HUES48 (cell line): ENCODE results near the gene GRK2.

Experiments used
- H3K27ac ChIP-seq: one replicate; pipeline ENCODE4 v1.7.0; 2013; ENCODE audit warnings: low read depth, low read length, inconsistent platforms
- H3K27me3 ChIP-seq: 2 replicates; pipeline ENCODE4 v1.6.1; 2013; ENCODE audit warnings: mild to moderate bottlenecking, low read length; ENCODE audit not compliant: control insufficient read depth, insufficient read depth
- H3K36me3 ChIP-seq: 2 replicates; pipeline ENCODE4 v1.6.1; 2013; ENCODE audit warnings: low read length; ENCODE audit not compliant: control insufficient read depth, insufficient read depth
- H3K4me1 ChIP-seq: 2 replicates; pipeline ENCODE4 v1.6.1; 2013; ENCODE audit warnings: mild to moderate bottlenecking, low read length; ENCODE audit not compliant: control insufficient read depth, insufficient read depth
- H3K4me3 ChIP-seq: 2 replicates; pipeline ENCODE4 v1.5.1; 2013; ENCODE audit warnings: mild to moderate bottlenecking, low read depth, low read length
- H3K9ac ChIP-seq: 2 replicates; pipeline ENCODE4 v1.6.1; 2013; ENCODE audit warnings: mild to moderate bottlenecking, low read depth, low read length, moderate library complexity
- H3K9me3 ChIP-seq: 2 replicates; pipeline ENCODE4 v1.6.1; 2013; ENCODE audit warnings: low read length; ENCODE audit not compliant: control insufficient read depth, insufficient read depth

Gene GRK2

GRCh38 chr11:67303835-67304411 is 37.6 kb downstream of the GRK2 start:
- no peaks in the 10 kb centered on the region for H3K27me3 ChIP-seq
- H3K27ac ChIP-seq, result peak overlapping the region; percentile 18
- no peak overlapping the region for H3K9ac ChIP-seq
- H3K9me3 ChIP-seq, result no peaks in the 10 kb centered on the region
- H3K4me1 ChIP-seq, result peaks cover 12% of the 10 kb centered on the region
- peaks cover 29% of the 10 kb centered on the region for H3K36me3 ChIP-seq
- H3K4me3 ChIP-seq, result peak overlapping the region; percentile 86

DNA sequence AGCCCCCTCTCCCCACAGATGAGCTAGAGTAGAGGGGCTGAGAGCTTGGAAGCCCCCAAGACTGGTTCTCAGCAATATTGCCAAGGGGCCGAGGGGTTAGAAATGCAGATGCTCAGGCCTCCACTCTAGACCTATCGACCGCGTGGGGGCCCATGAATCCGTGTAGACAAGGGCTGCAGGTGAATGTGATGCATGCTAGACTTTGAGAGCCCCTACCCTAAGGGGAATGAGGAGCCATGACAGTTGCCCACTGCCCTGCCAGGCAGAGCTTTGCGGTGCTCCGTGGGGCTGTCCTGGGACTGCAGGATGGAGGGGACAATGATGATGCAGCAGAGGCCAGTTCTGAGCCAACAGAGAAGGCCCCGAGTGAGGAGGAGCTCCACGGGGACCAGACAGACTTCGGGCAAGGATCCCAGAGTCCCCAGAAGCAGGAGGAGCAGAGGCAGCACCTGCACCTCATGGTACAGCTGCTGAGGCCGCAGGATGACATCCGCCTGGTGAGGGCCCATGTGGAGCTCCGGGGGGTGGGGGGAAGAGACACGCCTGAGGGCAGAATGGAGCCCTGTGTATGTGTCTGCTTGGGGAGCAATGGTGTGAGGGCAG is 38.3 kb downstream of the GRK2 start:
- Histone ChIP-seq H3K9me3 (no peaks in the 10 kb centered on the region), H3K27me3 (no peaks in the 10 kb centered on the region), H3K36me3 (peaks cover 28% of the 10 kb centered on the region), H3K4me1 (peaks cover 12% of the 10 kb centered on the region), H3K4me3 (peak overlapping the region; percentile 86), H3K27ac (no peak overlapping the region), H3K9ac (no peak overlapping the region)

- Histone ChIP-seq H3K4me3 (no peak overlapping the region), H3K27ac (no peak overlapping the region), H3K4me1 (peaks cover 6% of the 10 kb centered on the region; the same call in 1 of the 2 replicates), H3K27me3 (no peaks in the 10 kb centered on the region), H3K9ac (no peak overlapping the region), H3K36me3 (peaks cover 18% of the 10 kb centered on the region), H3K9me3 (no peaks in the 10 kb centered on the region)
Measured at GRCh38 chr11:67306769-67307544, 40.7 kb downstream of the GRK2 start.

GRCh38 chr11:67307545-67308001 is 41.3 kb downstream of the GRK2 start:
- Histone ChIP-seq H3K4me1 (peaks cover 2% of the 10 kb centered on the region; the same call in 1 of the 2 replicates), H3K9ac (no peak overlapping the region), H3K36me3 (peaks cover 18% of the 10 kb centered on the region), H3K4me3 (no peak overlapping the region), H3K9me3 (no peaks in the 10 kb centered on the region), H3K27me3 (no peaks in the 10 kb centered on the region), H3K27ac (no peak overlapping the region)

- peaks cover 18% of the 10 kb centered on the region for H3K36me3 ChIP-seq
- H3K4me1 ChIP-seq, result no peaks in the 10 kb centered on the region
- no peak overlapping the region for H3K27ac ChIP-seq
- no peaks in the 10 kb centered on the region for H3K27me3 ChIP-seq
- no peak overlapping the region for H3K4me3 ChIP-seq
- no peak overlapping the region for H3K9ac ChIP-seq
- H3K9me3 ChIP-seq, result no peaks in the 10 kb centered on the region
Measured at GRCh38 chr11:67308031-67308866, 42.0 kb downstream of the GRK2 start.

DNA sequence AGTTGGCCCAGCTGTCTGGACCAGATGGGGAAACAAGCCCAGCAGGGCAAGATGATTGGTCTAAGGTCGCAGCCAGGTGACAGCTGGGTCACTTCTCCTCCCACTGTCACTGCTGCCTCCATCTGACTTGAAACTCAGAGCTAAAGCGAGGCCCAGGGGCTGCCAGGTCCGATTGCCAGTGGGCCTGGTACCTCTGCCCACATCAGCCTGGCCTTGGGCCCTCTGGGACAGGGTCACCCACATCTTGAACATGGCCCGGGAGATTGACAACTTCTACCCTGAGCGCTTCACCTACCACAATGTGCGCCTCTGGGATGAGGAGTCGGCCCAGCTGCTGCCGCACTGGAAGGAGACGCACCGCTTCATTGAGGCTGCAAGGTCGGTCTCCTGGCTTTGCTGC is 42.9 kb downstream of the GRK2 start:
- no peak overlapping the region for H3K27ac ChIP-seq
- H3K27me3 ChIP-seq, result no peaks in the 10 kb centered on the region
- H3K4me3 ChIP-seq, result no peak overlapping the region
- H3K36me3 ChIP-seq, result peaks cover 18% of the 10 kb centered on the region
- no peaks in the 10 kb centered on the region for H3K4me1 ChIP-seq
- no peaks in the 10 kb centered on the region for H3K9me3 ChIP-seq
- H3K9ac ChIP-seq, result no peak overlapping the region

- Histone ChIP-seq H3K9ac (no peak overlapping the region), H3K27me3 (no peaks in the 10 kb centered on the region), H3K36me3 (peaks cover 18% of the 10 kb centered on the region), H3K4me1 (no peaks in the 10 kb centered on the region), H3K4me3 (no peak overlapping the region), H3K9me3 (no peaks in the 10 kb centered on the region), H3K27ac (no peak overlapping the region)
Measured at GRCh38 chr11:67309661-67310061, 43.4 kb downstream of the GRK2 start.

- Histone ChIP-seq H3K27me3 (peaks cover 3% of the 10 kb centered on the region), H3K4me3 (no peak overlapping the region), H3K9me3 (no peaks in the 10 kb centered on the region), H3K4me1 (no peaks in the 10 kb centered on the region), H3K9ac (no peak overlapping the region), H3K36me3 (peaks cover 18% of the 10 kb centered on the region), H3K27ac (no peak overlapping the region)
Measured at GRCh38 chr11:67310246-67311050, 44.2 kb downstream of the GRK2 start.

GRCh38 chr11:67311051-67311555 is 44.8 kb downstream of the GRK2 start:
- Histone ChIP-seq H3K4me3 (no peak overlapping the region), H3K4me1 (no peaks in the 10 kb centered on the region), H3K9ac (no peak overlapping the region), H3K27ac (no peak overlapping the region), H3K9me3 (no peaks in the 10 kb centered on the region), H3K36me3 (peaks cover 18% of the 10 kb centered on the region), H3K27me3 (peaks cover 5% of the 10 kb centered on the region)

DNA sequence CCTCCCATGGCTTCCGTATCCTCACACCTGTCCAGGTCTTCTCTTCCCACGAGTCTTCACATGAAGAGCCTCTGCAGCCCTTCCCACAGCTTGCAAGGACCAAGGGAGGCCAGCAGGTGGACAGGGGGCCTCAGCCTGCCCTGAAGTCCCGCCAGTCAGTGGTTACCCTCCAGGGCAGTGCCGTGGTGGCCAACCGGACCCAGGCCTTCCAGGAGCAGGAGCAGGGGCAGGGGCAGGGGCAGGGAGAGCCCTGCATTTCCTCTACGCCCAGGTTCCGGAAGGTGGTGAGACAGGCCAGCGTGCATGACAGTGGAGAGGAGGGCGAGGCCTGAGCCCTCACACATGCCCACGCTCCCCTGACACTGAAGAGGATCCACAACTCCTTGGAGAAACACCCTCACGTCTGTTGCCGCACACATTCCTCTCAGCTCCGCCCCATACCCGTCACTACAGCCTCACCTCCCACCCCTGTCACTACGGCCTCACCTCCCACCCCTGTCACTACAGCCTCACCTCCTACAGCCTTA is 45.3 kb downstream of the GRK2 start:
- Histone ChIP-seq H3K4me3 (no peak overlapping the region), H3K36me3 (peaks cover 18% of the 10 kb centered on the region), H3K9ac (no peak overlapping the region), H3K4me1 (no peaks in the 10 kb centered on the region), H3K27me3 (peaks cover 5% of the 10 kb centered on the region), H3K9me3 (no peaks in the 10 kb centered on the region), H3K27ac (no peak overlapping the region)
